ENCODE data around the gene HCN4. TPM values are rescaled to one million over a fixed set of nuclear protein-coding genes. Genes with fewer than 3 reads are reported as not detected.

Gene HCN4
- polyA plus RNA-seq, 1 donor from 2014 or later: 4.0 TPM

DNA sequence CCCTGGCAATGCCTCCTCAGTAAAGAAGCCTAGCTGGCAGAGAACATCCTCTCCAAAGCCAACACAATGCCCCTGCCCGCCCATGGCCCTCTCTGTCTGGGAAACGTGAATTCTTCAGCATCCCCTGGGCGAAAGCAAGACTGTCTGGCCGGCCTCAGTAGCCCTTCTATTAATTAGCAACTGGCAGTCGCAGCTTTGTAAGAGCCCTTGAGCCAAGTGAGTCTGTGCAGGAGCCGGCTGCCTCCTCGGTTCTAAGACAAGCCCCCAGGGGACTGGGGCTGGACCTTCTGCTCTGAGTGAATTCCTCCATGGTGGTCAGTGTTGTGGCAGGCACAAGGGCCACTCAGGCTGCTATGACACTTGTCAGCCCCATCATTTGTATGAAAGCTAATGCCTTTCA is 7.4 kb downstream of the HCN4 start:
- Histone ChIP-seq H3K36me3 (ENCODE audit: insufficient read depth, low read length) (no peaks in the 10 kb centered on the region), H4K20me1 (ENCODE audit: insufficient read depth) (peaks cover 14% of the 10 kb centered on the region), H3K4me2 (ENCODE audit: low read length) (no peak overlapping the region), H3F3A (ENCODE audit: insufficient read depth, low read length, poor library complexity, severe bottlenecking) (no peaks in the 10 kb centered on the region), H3K79me2 (replicated peaks; ENCODE audit: insufficient read depth, low read length) (peaks cover 63% of the 10 kb centered on the region), H3K9ac (ENCODE audit: low read length) (no peak overlapping the region), H3K9me3 (ENCODE audit: low read length) (no peaks in the 10 kb centered on the region), H3K9me2 (ENCODE audit: insufficient read depth, low read length) (no peaks in the 10 kb centered on the region), H2AFZ (ENCODE audit: low read depth, low read length) (no peak overlapping the region), H3K4me3 (ENCODE audit: low read length) (no peak overlapping the region), H3K27ac (ENCODE audit: low read length) (no peak overlapping the region), H3K27me3 (ENCODE audit: insufficient read depth, low read depth, low read length) (no peaks in the 10 kb centered on the region)
- TF ChIP-seq, protein P1, sequence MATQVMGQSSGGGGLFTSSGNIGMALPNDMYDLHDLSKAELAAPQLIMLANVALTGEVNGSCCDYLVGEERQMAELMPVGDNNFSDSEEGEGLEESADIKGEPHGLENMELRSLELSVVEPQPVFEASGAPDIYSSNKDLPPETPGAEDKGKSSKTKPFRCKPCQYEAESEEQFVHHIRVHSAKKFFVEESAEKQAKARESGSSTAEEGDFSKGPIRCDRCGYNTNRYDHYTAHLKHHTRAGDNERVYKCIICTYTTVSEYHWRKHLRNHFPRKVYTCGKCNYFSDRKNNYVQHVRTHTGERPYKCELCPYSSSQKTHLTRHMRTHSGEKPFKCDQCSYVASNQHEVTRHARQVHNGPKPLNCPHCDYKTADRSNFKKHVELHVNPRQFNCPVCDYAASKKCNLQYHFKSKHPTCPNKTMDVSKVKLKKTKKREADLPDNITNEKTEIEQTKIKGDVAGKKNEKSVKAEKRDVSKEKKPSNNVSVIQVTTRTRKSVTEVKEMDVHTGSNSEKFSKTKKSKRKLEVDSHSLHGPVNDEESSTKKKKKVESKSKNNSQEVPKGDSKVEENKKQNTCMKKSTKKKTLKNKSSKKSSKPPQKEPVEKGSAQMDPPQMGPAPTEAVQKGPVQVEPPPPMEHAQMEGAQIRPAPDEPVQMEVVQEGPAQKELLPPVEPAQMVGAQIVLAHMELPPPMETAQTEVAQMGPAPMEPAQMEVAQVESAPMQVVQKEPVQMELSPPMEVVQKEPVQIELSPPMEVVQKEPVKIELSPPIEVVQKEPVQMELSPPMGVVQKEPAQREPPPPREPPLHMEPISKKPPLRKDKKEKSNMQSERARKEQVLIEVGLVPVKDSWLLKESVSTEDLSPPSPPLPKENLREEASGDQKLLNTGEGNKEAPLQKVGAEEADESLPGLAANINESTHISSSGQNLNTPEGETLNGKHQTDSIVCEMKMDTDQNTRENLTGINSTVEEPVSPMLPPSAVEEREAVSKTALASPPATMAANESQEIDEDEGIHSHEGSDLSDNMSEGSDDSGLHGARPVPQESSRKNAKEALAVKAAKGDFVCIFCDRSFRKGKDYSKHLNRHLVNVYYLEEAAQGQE (IDR thresholded peaks at IDR 0.05; ENCODE audit: borderline replicate concordance): no peak
- TF ChIP-seq MXI1 (conservative IDR thresholded peaks at IDR 0.05; ENCODE audit: poor library complexity, severe bottlenecking) (no peak), SMC3 (conservative IDR thresholded peaks at IDR 0.05; ENCODE audit: poor library complexity) (no peak), TAF1 (IDR thresholded peaks at IDR 0.05; ENCODE audit: low read depth) (no peak), EP300 (conservative IDR thresholded peaks at IDR 0.05; ENCODE audit: poor library complexity, severe bottlenecking) (no peak), RAD21 (conservative IDR thresholded peaks at IDR 0.05) (no peak), POLR2AphosphoS5 (IDR thresholded peaks at IDR 0.05) (no peak), EZH2 (IDR thresholded peaks at IDR 0.05; ENCODE audit: borderline replicate concordance, insufficient read depth, low read length, poor library complexity, severe bottlenecking) (no peak)

DNA sequence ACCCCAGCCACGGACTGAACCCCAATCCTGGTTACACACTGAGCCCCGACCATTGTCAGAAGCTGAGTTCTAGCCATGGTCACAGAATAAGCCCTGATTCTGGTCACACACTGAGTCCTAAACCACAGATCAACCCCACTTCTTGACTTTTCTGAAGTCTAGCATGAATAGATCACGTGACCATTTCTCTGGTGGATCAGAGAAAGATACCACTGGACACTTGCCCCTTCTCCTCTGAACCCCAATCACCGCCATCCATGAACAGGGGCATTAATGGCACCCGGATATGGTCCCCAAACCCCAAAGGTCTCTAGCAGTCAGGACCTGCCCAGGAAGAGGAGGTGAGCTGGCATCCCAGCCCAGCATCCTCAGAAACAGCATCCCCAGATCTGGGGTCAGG is 9.1 kb downstream of the HCN4 start:
- TF ChIP-seq, protein P2, sequence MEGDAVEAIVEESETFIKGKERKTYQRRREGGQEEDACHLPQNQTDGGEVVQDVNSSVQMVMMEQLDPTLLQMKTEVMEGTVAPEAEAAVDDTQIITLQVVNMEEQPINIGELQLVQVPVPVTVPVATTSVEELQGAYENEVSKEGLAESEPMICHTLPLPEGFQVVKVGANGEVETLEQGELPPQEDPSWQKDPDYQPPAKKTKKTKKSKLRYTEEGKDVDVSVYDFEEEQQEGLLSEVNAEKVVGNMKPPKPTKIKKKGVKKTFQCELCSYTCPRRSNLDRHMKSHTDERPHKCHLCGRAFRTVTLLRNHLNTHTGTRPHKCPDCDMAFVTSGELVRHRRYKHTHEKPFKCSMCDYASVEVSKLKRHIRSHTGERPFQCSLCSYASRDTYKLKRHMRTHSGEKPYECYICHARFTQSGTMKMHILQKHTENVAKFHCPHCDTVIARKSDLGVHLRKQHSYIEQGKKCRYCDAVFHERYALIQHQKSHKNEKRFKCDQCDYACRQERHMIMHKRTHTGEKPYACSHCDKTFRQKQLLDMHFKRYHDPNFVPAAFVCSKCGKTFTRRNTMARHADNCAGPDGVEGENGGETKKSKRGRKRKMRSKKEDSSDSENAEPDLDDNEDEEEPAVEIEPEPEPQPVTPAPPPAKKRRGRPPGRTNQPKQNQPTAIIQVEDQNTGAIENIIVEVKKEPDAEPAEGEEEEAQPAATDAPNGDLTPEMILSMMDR (IDR thresholded peaks at IDR 0.05; ENCODE audit: poor library complexity, severe bottlenecking): no peak
- TF ChIP-seq EZH2 (IDR thresholded peaks at IDR 0.05; ENCODE audit: borderline replicate concordance, insufficient read depth, low read length, poor library complexity, severe bottlenecking) (no peak), SMC3 (conservative IDR thresholded peaks at IDR 0.05; ENCODE audit: poor library complexity) (no peak), POLR2AphosphoS5 (IDR thresholded peaks at IDR 0.05) (no peak), MXI1 (conservative IDR thresholded peaks at IDR 0.05; ENCODE audit: poor library complexity, severe bottlenecking) (no peak)
- TF ChIP-seq, protein P1 (IDR thresholded peaks at IDR 0.05; ENCODE audit: borderline replicate concordance): no peak
- no peak overlapping the region for H3K4me2 ChIP-seq (ENCODE audit: low read length)
- H3F3A ChIP-seq (ENCODE audit: insufficient read depth, low read length, poor library complexity, severe bottlenecking): no peaks in the 10 kb centered on the region
- no peaks in the 10 kb centered on the region for H3K27me3 ChIP-seq (ENCODE audit: insufficient read depth, low read depth, low read length)
- peaks cover 46% of the 10 kb centered on the region for H3K79me2 ChIP-seq (replicated peaks; ENCODE audit: insufficient read depth, low read length)
- no peak overlapping the region for H3K4me3 ChIP-seq (ENCODE audit: low read length)
- H3K9me3 ChIP-seq (ENCODE audit: low read length): no peaks in the 10 kb centered on the region
- no peaks in the 10 kb centered on the region for H4K20me1 ChIP-seq (ENCODE audit: insufficient read depth)
- H3K36me3 ChIP-seq (ENCODE audit: insufficient read depth, low read length): no peaks in the 10 kb centered on the region
- no peaks in the 10 kb centered on the region for H3K9me2 ChIP-seq (ENCODE audit: insufficient read depth, low read length)
- no peak overlapping the region for H2AFZ ChIP-seq (ENCODE audit: low read depth, low read length)
- H3K9ac ChIP-seq (ENCODE audit: low read length): no peak overlapping the region
- H3K27ac ChIP-seq (ENCODE audit: low read length): no peak overlapping the region

Measured in neural cell (in vitro differentiated cells).